Heart left ventricle (tissue), 13 donors: ENCODE measurements around the gene XRCC3.

Experiments used
- CTCF ChIP-seq, 12 donors: fragments of 200-600 bp; sonication (generic) in 4 of 12; IDR thresholded peaks; one replicate each; pipeline versions ENCODE4 v1.5.0 to v1.8.0; 2018 to 2022; ENCODE audit warnings: antibody characterized with exemption in 12 of 12, mild to moderate bottlenecking in 5 of 12
- POLR2A ChIP-seq, 2 donors: fragments of 450-650 bp; IDR thresholded peaks; one replicate each; pipeline ENCODE4 v1.6.1; 2017; ENCODE audit warnings: antibody characterized with exemption in 2 of 2, mild to moderate bottlenecking in 2 of 2, moderate library complexity in 2 of 2
- donor health status: ischemic (EF 13 %, LVEDD 7.1; RV severe dilation, severe dysfunction).
- donor health status: DM: no; HTN: yes; CAD: no.
- donor health status: DM: no; HTN: no; CAD: no.
- donor health status: ischemic (EF 25% LVEDD 6.9; RV normal size, moderate dysfunction).
- donor health status: ischemic (EF 25% LVEDD 5.7; RV mildly dilated, moderate dysfunction).
- donor health status: ischemic (EF 35%, LVEDD 5.7; RV mildly dilated, moderate dysfunction).
- donor health status: nonischemic (EF 11% LVEDD 7.7; RV severe dilation, severe dysfunction).
- donor health status: DM: yes; HTN: yes; CAD: no.
- donor health status: PGD.
- donor health status: ischemic (EF 29% LVEDD 5.4; RV normal size, mild dysfunction).
- donor health status: nonischemic (EF 23%, LVEDD 6.1; RV moderate dilation, normal function).

DNA sequence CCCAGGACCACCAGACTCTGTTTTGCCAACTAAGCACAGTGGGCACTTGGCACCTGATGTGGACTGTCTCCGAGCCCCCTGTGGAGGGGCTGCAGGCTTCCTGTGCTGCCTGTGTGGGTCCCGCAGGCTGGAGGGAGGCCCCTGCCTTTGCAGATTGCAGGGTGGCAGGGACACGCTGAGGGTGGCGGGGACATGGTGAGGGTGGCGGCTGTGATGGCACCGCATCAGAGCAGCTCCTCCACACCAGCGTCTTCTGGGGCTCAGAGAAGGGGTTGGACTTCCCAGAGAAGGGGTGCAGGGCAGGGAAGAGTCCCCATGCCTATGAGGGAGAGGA is 8.5 kb upstream of the XRCC3 start:
- TF ChIP-seq CTCF (IDR thresholded peaks at IDR 0.05) (no peak), POLR2A (IDR thresholded peaks at IDR 0.05) (no peak)
